ENCODE results near the gene SPEN.

DNA sequence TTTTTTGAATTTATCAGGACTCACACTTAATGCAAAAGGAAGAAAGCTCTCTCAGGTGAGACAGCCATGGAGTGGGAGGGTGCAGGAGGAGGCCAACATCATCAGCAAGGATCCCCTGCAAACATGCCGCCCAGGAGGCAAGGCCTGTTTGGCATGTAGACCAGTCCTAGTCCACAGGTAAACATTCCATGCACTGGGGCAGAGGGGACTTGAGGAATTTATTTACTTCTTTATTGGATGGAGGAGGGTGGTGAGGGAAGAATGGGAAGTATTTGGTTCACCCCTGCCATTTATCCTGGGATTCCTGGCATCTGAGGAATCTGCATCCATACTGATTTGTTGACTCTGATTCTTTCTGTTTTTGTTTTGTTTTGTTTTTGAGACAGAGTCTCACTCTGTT is 38.6 kb upstream of the SPEN start:
- TF ChIP-seq, protein P1, sequence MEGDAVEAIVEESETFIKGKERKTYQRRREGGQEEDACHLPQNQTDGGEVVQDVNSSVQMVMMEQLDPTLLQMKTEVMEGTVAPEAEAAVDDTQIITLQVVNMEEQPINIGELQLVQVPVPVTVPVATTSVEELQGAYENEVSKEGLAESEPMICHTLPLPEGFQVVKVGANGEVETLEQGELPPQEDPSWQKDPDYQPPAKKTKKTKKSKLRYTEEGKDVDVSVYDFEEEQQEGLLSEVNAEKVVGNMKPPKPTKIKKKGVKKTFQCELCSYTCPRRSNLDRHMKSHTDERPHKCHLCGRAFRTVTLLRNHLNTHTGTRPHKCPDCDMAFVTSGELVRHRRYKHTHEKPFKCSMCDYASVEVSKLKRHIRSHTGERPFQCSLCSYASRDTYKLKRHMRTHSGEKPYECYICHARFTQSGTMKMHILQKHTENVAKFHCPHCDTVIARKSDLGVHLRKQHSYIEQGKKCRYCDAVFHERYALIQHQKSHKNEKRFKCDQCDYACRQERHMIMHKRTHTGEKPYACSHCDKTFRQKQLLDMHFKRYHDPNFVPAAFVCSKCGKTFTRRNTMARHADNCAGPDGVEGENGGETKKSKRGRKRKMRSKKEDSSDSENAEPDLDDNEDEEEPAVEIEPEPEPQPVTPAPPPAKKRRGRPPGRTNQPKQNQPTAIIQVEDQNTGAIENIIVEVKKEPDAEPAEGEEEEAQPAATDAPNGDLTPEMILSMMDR (IDR thresholded peaks at IDR 0.05), result no peak
- no peak for TF ChIP-seq ZFX (IDR thresholded peaks at IDR 0.05; ENCODE audit: borderline replicate concordance)

All from 22Rv1 (cell line).